Kidney epithelial cell (primary cell): ENCODE results near the gene SGSM1. TPM values are rescaled to one million over a fixed set of nuclear protein-coding genes. Genes with fewer than 3 reads are reported as not detected.

Experiments used
- DNase-seq: peaks from one replicate; pipeline ENCODE4 v3.0.0-alpha.2; 2010; ENCODE audit warnings: low read depth
- H3K27me3 ChIP-seq: 2 replicates; pipeline ENCODE4 v1.6.0; 2011; ENCODE audit warnings: low read length; ENCODE audit not compliant: control insufficient read depth, insufficient read depth
- H3K36me3 ChIP-seq: 2 replicates; pipeline ENCODE4 v1.5.1; 2011; ENCODE audit warnings: low read length; ENCODE audit not compliant: control insufficient read depth, insufficient read depth
- H3K4me3 ChIP-seq: 2 replicates; pipeline ENCODE4 v1.5.1; 2011; ENCODE audit warnings: low read depth, mild to moderate bottlenecking, control low read depth, low read length
- CTCF ChIP-seq: IDR thresholded peaks from 2 replicates; pipeline ENCODE4 v1.5.1; 2011; ENCODE audit warnings: mild to moderate bottlenecking, moderate library complexity, low read length, control low read depth, inconsistent platforms; ENCODE audit not compliant: insufficient read depth, poor library complexity, severe bottlenecking
- total RNA-seq: library from RNA; depleted of rRNA; stranded (reverse); fragments of >200 nt; gene quantifications from 2 replicates; pipeline ENCODE4 v1.2.3, GENCODE V29; 2015

Gene SGSM1
- total RNA-seq, 1 donor from 2014 or later = 0.25 TPM

DNA sequence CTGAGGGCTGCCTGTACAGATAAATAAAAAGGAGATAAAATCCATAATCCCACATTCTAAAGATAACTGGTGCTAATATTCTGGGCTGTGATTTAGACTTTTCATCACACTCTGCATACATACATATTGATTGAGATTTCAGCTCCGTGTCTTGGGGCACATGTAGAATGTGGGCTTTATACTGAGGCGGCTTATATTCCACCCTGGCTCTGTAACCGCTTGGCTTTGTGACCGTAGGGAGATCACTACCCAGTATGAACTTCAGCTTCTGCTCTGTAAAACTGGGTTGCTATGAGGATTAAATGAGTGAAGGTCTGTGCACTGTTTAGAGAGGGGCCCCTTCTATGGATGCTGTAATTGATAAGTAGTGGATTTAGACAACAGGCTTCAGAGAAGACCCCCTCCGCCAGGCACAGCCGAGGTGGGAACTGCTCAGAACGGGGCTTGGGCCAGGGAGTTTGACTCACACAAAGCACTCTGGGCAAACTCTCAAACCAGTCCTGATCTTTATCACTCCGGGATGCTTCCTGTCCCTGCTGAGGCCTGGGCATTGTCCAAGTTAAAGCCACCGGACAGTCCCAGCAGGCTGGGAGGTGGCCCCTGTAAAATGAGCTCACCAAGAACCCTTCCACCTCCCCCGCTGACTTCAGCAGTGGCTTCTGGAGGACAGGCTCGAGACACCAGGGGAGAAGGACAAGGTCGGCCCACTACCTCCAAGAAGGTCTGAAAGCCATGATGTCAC, 163.7 kb downstream of the SGSM1 start:
- Histone ChIP-seq H3K4me3 (no peak overlapping the region), H3K27me3 (no peaks in the 10 kb centered on the region), H3K36me3 (no peaks in the 10 kb centered on the region)
- no peak for DNase-seq
- TF ChIP-seq CTCF = no peak

DNA sequence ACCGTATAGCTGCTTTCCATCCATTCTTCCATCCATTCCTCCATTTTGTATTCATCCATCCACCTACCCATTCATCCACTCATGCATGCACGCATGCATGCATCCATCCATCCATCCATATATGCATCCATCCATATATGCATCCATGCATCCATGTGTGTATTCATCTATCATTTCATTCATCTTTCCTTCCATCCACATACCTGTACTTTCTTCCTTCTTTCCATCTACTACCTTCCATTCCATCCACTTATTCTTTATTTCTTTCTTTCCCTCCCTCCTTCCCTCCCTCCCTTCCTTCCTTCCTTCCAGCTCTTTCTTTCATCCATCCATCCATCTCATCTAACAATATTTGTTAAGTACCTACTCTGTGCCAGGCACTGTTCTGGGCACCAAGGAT, 166.4 kb downstream of the SGSM1 start:
- DNase-seq = no peak
- Histone ChIP-seq H3K27me3 (no peaks in the 10 kb centered on the region), H3K36me3 (no peaks in the 10 kb centered on the region), H3K4me3 (no peak overlapping the region)
- TF ChIP-seq CTCF = no peak

DNA sequence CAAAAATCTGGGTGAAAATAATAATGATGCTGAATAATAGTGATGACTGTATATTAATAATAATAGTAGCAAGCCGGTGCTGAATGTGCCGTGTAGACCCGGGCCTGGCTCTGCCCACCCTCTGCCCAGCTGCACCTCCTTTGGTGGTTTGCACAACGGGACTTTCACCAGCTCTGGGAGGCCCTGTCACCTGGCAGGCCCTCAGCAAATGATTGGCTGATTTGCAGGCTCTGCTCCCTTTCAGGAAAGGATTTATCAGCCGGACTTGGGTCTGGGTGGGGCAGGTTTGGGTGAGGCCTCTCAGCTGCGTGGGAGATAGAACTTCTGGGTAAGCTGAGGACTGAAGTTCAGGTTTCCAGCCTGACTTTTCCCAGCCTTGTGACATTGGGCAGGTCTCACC, 167.9 kb downstream of the SGSM1 start:
- H3K27me3 ChIP-seq = no peaks in the 10 kb centered on the region
- no peak overlapping the region for H3K4me3 ChIP-seq
- DNase-seq = no peak
- H3K36me3 ChIP-seq = no peaks in the 10 kb centered on the region
- TF ChIP-seq CTCF = no peak

GRCh38 chr22:24975125-24975640, 169.2 kb downstream of the SGSM1 start:
- TF ChIP-seq CTCF = no peak
- Histone ChIP-seq H3K4me3 (no peak overlapping the region), H3K36me3 (no peaks in the 10 kb centered on the region), H3K27me3 (no peaks in the 10 kb centered on the region)
- DNase-seq = no peak

DNA sequence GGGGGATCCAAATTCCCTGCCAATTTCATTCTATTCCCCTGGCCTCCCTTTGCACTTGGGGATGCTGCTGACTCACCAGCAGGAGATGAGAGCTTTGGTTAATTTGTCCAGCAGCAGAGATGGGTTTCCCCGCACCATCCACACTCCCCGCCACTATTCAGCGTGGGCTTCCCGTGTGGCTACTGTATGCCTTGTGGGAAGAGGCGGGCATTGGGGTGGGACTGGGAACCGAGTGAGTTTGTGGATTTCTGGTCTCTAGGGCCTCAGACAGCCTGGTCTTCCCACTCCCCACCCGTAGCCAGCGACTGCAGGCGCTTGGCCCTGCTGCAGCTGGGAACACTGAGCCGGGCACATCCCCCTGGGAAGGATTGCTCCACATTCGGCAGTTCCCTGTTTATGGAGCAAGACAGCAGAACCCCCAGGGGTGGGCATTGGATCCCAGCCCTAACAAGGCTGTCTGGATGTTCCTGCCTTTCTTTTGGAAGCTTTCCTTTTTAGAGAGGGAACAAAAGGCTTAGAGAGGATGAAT, 169.9 kb downstream of the SGSM1 start:
- DNase-seq = no peak
- TF ChIP-seq CTCF = no peak

More for the DNA sequence above, 169.9 kb downstream of the SGSM1 start:
- H3K36me3 ChIP-seq = no peaks in the 10 kb centered on the region
- no peaks in the 10 kb centered on the region for H3K27me3 ChIP-seq
- no peak overlapping the region for H3K4me3 ChIP-seq
